H9 (cell line): ENCODE measurements around the gene C1orf159. TPM values are rescaled to one million over a fixed set of nuclear protein-coding genes. Genes with fewer than 3 reads are reported as not detected.

ENCODE experiments used
- DNase-seq: peaks from one replicate; pipeline ENCODE4 v3.0.0-alpha.2; 2017
- H2AFZ ChIP-seq: one replicate; pipeline ENCODE4 v1.6.1; 2013; ENCODE audit warnings: mild to moderate bottlenecking, low read length, control low read depth, moderate library complexity
- H2AK5ac ChIP-seq: 2 replicates; pipeline ENCODE4 v1.6.1; 2013; ENCODE audit warnings: low read length, control low read depth, mixed read lengths; ENCODE audit not compliant: insufficient read length
- H2BK120ac ChIP-seq: one replicate; pipeline ENCODE4 v1.6.1; 2013; ENCODE audit warnings: low read depth, mild to moderate bottlenecking, low read length, control low read depth, inconsistent platforms; ENCODE audit not compliant: poor library complexity, severe bottlenecking
- H2BK12ac ChIP-seq: 2 replicates; pipeline ENCODE4 v1.6.1; 2013; ENCODE audit warnings: low read length, control low read depth, mixed read lengths, low read depth; ENCODE audit not compliant: insufficient read length
- H2BK15ac ChIP-seq: 2 replicates; pipeline ENCODE4 v1.6.1; 2013; ENCODE audit warnings: low read depth, low read length, control low read depth
- H2BK20ac ChIP-seq: one replicate; pipeline ENCODE4 v1.6.1; 2013; ENCODE audit warnings: low read depth, mild to moderate bottlenecking, low read length, control low read depth, inconsistent platforms; ENCODE audit not compliant: poor library complexity, severe bottlenecking
- H2BK5ac ChIP-seq: 2 replicates; pipeline ENCODE4 v1.6.1; 2013; ENCODE audit warnings: low read length, control low read depth, mixed read lengths; ENCODE audit not compliant: insufficient read length
- H3K14ac ChIP-seq: 2 replicates; pipeline ENCODE4 v1.6.1; 2013; ENCODE audit warnings: low read length, control low read depth; ENCODE audit not compliant: insufficient read depth
- H3K18ac ChIP-seq: 2 replicates; pipeline ENCODE4 v1.6.1; 2013; ENCODE audit warnings: low read depth, mild to moderate bottlenecking, mixed read lengths, low read length, control low read depth; ENCODE audit not compliant: insufficient read length
- H3K23ac ChIP-seq: 2 replicates; pipeline ENCODE4 v1.6.1; 2013; ENCODE audit warnings: low read length, control low read depth, mixed read lengths, low read depth; ENCODE audit not compliant: insufficient read length
- H3K23me2 ChIP-seq: 2 replicates; pipeline ENCODE4 v1.6.1; 2013; ENCODE audit warnings: low read depth, mild to moderate bottlenecking, mixed read lengths, low read length, control low read depth; ENCODE audit not compliant: insufficient read length, poor library complexity, severe bottlenecking
- H3K27ac ChIP-seq: 2 replicates; pipeline ENCODE4 v1.5.1; 2013; ENCODE audit warnings: low read length, control low read depth, mixed read lengths, low read depth; ENCODE audit not compliant: insufficient read length
- H3K27me3 ChIP-seq: 2 replicates; pipeline ENCODE4 v1.6.1; 2013; ENCODE audit warnings: low read length, control low read depth, inconsistent platforms; ENCODE audit not compliant: insufficient read depth
- H3K4ac ChIP-seq: 2 replicates; pipeline ENCODE4 v1.6.1; 2013; ENCODE audit warnings: low read depth, mild to moderate bottlenecking, control low read depth, inconsistent platforms, low read length, moderate library complexity
- H3K4me1 ChIP-seq: 2 replicates; pipeline ENCODE4 v1.6.1; 2013; ENCODE audit warnings: low read length, control low read depth, inconsistent platforms; ENCODE audit not compliant: insufficient read depth
- H3K4me2 ChIP-seq: 2 replicates; pipeline ENCODE4 v1.6.1; 2013; ENCODE audit warnings: low read length, control low read depth, mixed read lengths; ENCODE audit not compliant: insufficient read length, insufficient read depth
- H3K56ac ChIP-seq: 2 replicates; pipeline ENCODE4 v1.6.1; 2013; ENCODE audit warnings: low read depth, mild to moderate bottlenecking, mixed read lengths, low read length, control low read depth; ENCODE audit not compliant: insufficient read length
- H3K79me1 ChIP-seq: 2 replicates; pipeline ENCODE4 v1.6.1; 2013; ENCODE audit warnings: low read depth, mild to moderate bottlenecking, moderate library complexity, low read length, control low read depth, inconsistent platforms; ENCODE audit not compliant: insufficient read depth, poor library complexity, severe bottlenecking
- H3K79me2 ChIP-seq: 2 replicates; pipeline ENCODE4 v1.6.1; 2013; ENCODE audit warnings: low read length, control low read depth, inconsistent platforms; ENCODE audit not compliant: insufficient read depth
- H3K9ac ChIP-seq: 2 replicates; pipeline ENCODE4 v1.6.1; 2013; ENCODE audit warnings: low read length, control low read depth, mixed read lengths; ENCODE audit not compliant: insufficient read length; ENCODE audit errors: extremely low read depth
- H3K9me3 ChIP-seq: one replicate; pipeline ENCODE4 v1.6.1; 2013; ENCODE audit warnings: low read depth, low read length, inconsistent platforms; ENCODE audit not compliant: control insufficient read depth
- H3T11ph ChIP-seq: one replicate; pipeline ENCODE4 v1.6.1; 2013; ENCODE audit warnings: mild to moderate bottlenecking, low read length, control low read depth, inconsistent platforms
- H4K20me1 ChIP-seq: one replicate; pipeline ENCODE4 v1.6.1; 2013; ENCODE audit not compliant: control insufficient read depth, insufficient read length, insufficient read depth
- H4K5ac ChIP-seq: 2 replicates; pipeline ENCODE4 v1.6.1; 2013; ENCODE audit warnings: low read depth, mild to moderate bottlenecking, mixed read lengths, low read length, control low read depth; ENCODE audit not compliant: insufficient read length
- H4K8ac ChIP-seq: replicated peaks from 2 replicates; pipeline ENCODE4 v1.6.1; 2013; ENCODE audit warnings: low read length, control low read depth, mixed read lengths, low read depth; ENCODE audit not compliant: insufficient read length
- H4K91ac ChIP-seq: 2 replicates; pipeline ENCODE4 v1.6.1; 2013; ENCODE audit warnings: low read depth, mild to moderate bottlenecking, moderate library complexity, mixed read lengths, low read length, control low read depth; ENCODE audit not compliant: insufficient read length
- H3K27ac Mint-ChIP-seq, 3 experiments: 2 replicates in 2 of 3; 3 replicates in 1 of 3; pipeline ENCODE4 v1.8.0; 2020 to 2021; ENCODE audit warnings: mixed read lengths in 3 of 3, mild to moderate bottlenecking in 1 of 3, moderate library complexity in 1 of 3
- H3K27me3 Mint-ChIP-seq: 2 replicates; pipeline ENCODE4 v1.8.0; 2021; ENCODE audit warnings: low read depth, mild to moderate bottlenecking, moderate library complexity, mixed read lengths
- H3K36me3 Mint-ChIP-seq, 3 experiments: 2 replicates in 2 of 3; 3 replicates in 1 of 3; pipeline ENCODE4 v1.8.0; 2020 to 2021; ENCODE audit warnings: low read depth in 3 of 3, mixed read lengths in 3 of 3; ENCODE audit not compliant: insufficient read depth in 1 of 3
- H3K4me1 Mint-ChIP-seq, 2 experiments: 2 replicates each; pipeline ENCODE4 v1.8.0; 2020; ENCODE audit warnings: mixed read lengths in 2 of 2
- H3K4me3 Mint-ChIP-seq, 2 experiments: 2 replicates in 1 of 2; 3 replicates in 1 of 2; pipeline ENCODE4 v1.8.0; 2020 to 2021; ENCODE audit warnings: mild to moderate bottlenecking in 2 of 2, mixed read lengths in 2 of 2, moderate library complexity in 1 of 2
- H3K9me3 Mint-ChIP-seq, 2 experiments: 2 replicates in 1 of 2; 3 replicates in 1 of 2; pipeline ENCODE4 v1.8.0; 2020; ENCODE audit warnings: mild to moderate bottlenecking in 2 of 2, mixed read lengths in 2 of 2, moderate library complexity in 1 of 2
- CTCF ChIP-seq: fragments of 200-600 bp; sonication (generic); conservative IDR thresholded peaks from 3 replicates; pipeline ENCODE4 v1.8.0; 2021; ENCODE audit warnings: antibody characterized with exemption, mild to moderate bottlenecking
- WGBS: extraction: QIAGEN DNeasy Blood & Tissue Kit; methylation state at CpG from one replicate; pipeline ENCODE4 v1.1.7; 2013; ENCODE audit warnings: missing lambda C conversion rate, low lambda C conversion rate, mixed read lengths; ENCODE audit not compliant: insufficient read length; ENCODE audit errors: extremely low coverage; 5-methylcytosine and 5-hydroxymethylcytosine counted together
- total RNA-seq: library from RNA; stranded (reverse); gene quantifications from 2 replicates; pipeline ENCODE4 v1.2.1, GENCODE V29; 2021

The C1orf159 gene
- total RNA-seq, 1 experiment from 2014 or later = 12.3 TPM

- H2BK12ac ChIP-seq = no peak overlapping the region
- H2AK5ac ChIP-seq = no peak overlapping the region
- H3K79me1 ChIP-seq = no peaks in the 10 kb centered on the region
- H2BK5ac ChIP-seq = no peak overlapping the region
- no peak overlapping the region for H4K8ac ChIP-seq
- H4K20me1 ChIP-seq = no peaks in the 10 kb centered on the region
- no peaks in the 10 kb centered on the region; a peak in 2 of 5 replicates for H3K9me3 Mint-ChIP-seq
- no peak overlapping the region for H3K27ac Mint-ChIP-seq
- no peak overlapping the region for H2AFZ ChIP-seq
- H3K27ac ChIP-seq = no peak overlapping the region
- H4K91ac ChIP-seq = no peak overlapping the region
- H4K5ac ChIP-seq = no peak overlapping the region
- no peak overlapping the region for H3T11ph ChIP-seq
- no peak for DNase-seq
- no peaks in the 10 kb centered on the region for H3K9me3 ChIP-seq
- H3K4me3 Mint-ChIP-seq = no peak overlapping the region; a peak in 1 of 5 replicates
- H3K4ac ChIP-seq = no peak overlapping the region
- no peak overlapping the region for H3K9ac ChIP-seq
- no peaks in the 10 kb centered on the region for H3K27me3 ChIP-seq
- H3K4me1 Mint-ChIP-seq = peaks cover 8 to 15% of the 10 kb centered on the region in 2 experiments; a peak in 3 of 4 replicates
- H2BK120ac ChIP-seq = no peak overlapping the region
- no peak overlapping the region for H3K23ac ChIP-seq
- no peak for TF ChIP-seq CTCF
- H3K27me3 Mint-ChIP-seq = peaks cover 19% of the 10 kb centered on the region
- H3K23me2 ChIP-seq = no peaks in the 10 kb centered on the region
- H3K18ac ChIP-seq = no peak overlapping the region
- no CpG with 5 or more reads among the region's 32 CpGs for WGBS
- H2BK20ac ChIP-seq = no peak overlapping the region
- no peak overlapping the region for H3K4me2 ChIP-seq
- no peaks in the 10 kb centered on the region; the same call in 1 of the 2 replicates for H3K4me1 ChIP-seq
- H3K14ac ChIP-seq = no peak overlapping the region
- no peak overlapping the region for H2BK15ac ChIP-seq
- no peak overlapping the region for H3K56ac ChIP-seq
- no peaks in the 10 kb centered on the region for H3K36me3 Mint-ChIP-seq
- no peaks in the 10 kb centered on the region for H3K79me2 ChIP-seq
These were observed 17.3 kb upstream of the C1orf159 start for GRCh38 chr1:1132956-1133750.
